K562 (cell line): ENCODE measurements around the gene DNAH1. TPM values are rescaled to one million over a fixed set of nuclear protein-coding genes. Genes with fewer than 3 reads are reported as not detected.

Source experiments
- CTCF ChIP-seq, 3 experiments: IDR thresholded peaks in 2 of 3; conservative IDR thresholded peaks in 1 of 3; 2 replicates each; pipeline ENCODE4 v1.5.1; 2011 to 2012; ENCODE audit warnings: low read length in 3 of 3, mild to moderate bottlenecking in 3 of 3, control low read depth in 2 of 3, improper control_type of control experiment in 1 of 3, inconsistent platforms in 1 of 3, low read depth in 1 of 3, mixed read lengths in 1 of 3, moderate library complexity in 1 of 3; ENCODE audit not compliant: insufficient read depth in 2 of 3
- E2F6 ChIP-seq, 2 experiments: IDR thresholded peaks; 2 replicates each; pipeline ENCODE4 v1.6.1; 2011; ENCODE audit warnings: borderline replicate concordance in 1 of 2, control low read depth in 1 of 2, low read depth in 1 of 2, low read length in 1 of 2, mild to moderate bottlenecking in 1 of 2, mixed read lengths in 1 of 2, moderate library complexity in 1 of 2; ENCODE audit not compliant: insufficient read depth in 1 of 2, insufficient read length in 1 of 2, poor library complexity in 1 of 2, severe bottlenecking in 1 of 2; ENCODE audit errors: extremely low read depth in 1 of 2
- FOXK2 ChIP-seq, 2 experiments: fragments of 450-650 bp; IDR thresholded peaks in 1 of 2; conservative IDR thresholded peaks in 1 of 2; 2 replicates each; pipeline ENCODE4 v1.6.1; 2016; ENCODE audit warnings: low read depth in 2 of 2, mild to moderate bottlenecking in 1 of 2
- MTA3 ChIP-seq: fragments of 450-650 bp; formaldehyde crosslinking; IDR thresholded peaks from 2 replicates; pipeline ENCODE4 v1.6.1; 2017; ENCODE audit warnings: mild to moderate bottlenecking, borderline replicate concordance
- POLR2G ChIP-seq: fragments of 200-400 bp; formaldehyde crosslinking; IDR thresholded peaks from 2 replicates; pipeline ENCODE4 v1.6.1; 2017; ENCODE audit warnings: low read depth, mild to moderate bottlenecking, antibody characterized with exemption, low read length, moderate library complexity
- RBFOX2 ChIP-seq: fragments of 200-400 bp; formaldehyde crosslinking; IDR thresholded peaks from 2 replicates; pipeline ENCODE4 v1.6.1; 2017; ENCODE audit warnings: low read depth, mild to moderate bottlenecking, low read length, moderate library complexity
- SIN3A ChIP-seq, 2 experiments: fragments of 150-350 bp in 1 of 2; IDR thresholded peaks; 2 replicates each; pipeline ENCODE4 v1.6.1; 2011 to 2016; ENCODE audit warnings: borderline replicate concordance in 2 of 2, low read depth in 2 of 2, low read length in 2 of 2, mild to moderate bottlenecking in 2 of 2, moderate library complexity in 2 of 2; ENCODE audit not compliant: control insufficient read depth in 1 of 2
- SREBF1 ChIP-seq: fragments of 150-350 bp; IDR thresholded peaks from 2 replicates; pipeline ENCODE4 v1.6.1; 2014; ENCODE audit warnings: antibody characterized with exemption, low read depth, low read length, borderline replicate concordance
- polyA plus RNA-seq, 8 experiments: library from polyadenylated mRNA; depleted of rRNA in 4 of 8; stranded (reverse) in 5 of 8; unstranded in 3 of 8; fragments of >200 nt; fragmentation: Nextera tagmentation in 2 of 8; fragmentation: Illumina TruSeq in 1 of 8; extraction: Ambion mirVana in 2 of 8; extraction: Trizol in 1 of 8; gene quantifications; 2 replicates each; pipeline versions ENCODE4 v1.2.1 to v1.2.3, GENCODE V29; 2011 to 2014; ENCODE audit warnings: inconsistent platforms in 1 of 8, missing spikeins in 1 of 8
- total RNA-seq, 7 experiments: library from RNA; depleted of rRNA in 6 of 7; stranded (reverse); fragments of >200 nt in 6 of 7; fragmentation: Illumina TruSeq in 2 of 7; extraction: Trizol in 2 of 7; gene quantifications; 2 replicates each; pipeline versions ENCODE4 v1.2.1 to v1.2.3, GENCODE V29; 2011 to 2021; ENCODE audit warnings: low replicate concordance in 1 of 7

Gene DNAH1
- total and polyA plus RNA-seq, 9 of the 15 experiments (the other 6 are each of a cell fraction or from before 2014, with no cell fraction given), result 0.04 to 0.84 (median 0.50) TPM

DNA sequence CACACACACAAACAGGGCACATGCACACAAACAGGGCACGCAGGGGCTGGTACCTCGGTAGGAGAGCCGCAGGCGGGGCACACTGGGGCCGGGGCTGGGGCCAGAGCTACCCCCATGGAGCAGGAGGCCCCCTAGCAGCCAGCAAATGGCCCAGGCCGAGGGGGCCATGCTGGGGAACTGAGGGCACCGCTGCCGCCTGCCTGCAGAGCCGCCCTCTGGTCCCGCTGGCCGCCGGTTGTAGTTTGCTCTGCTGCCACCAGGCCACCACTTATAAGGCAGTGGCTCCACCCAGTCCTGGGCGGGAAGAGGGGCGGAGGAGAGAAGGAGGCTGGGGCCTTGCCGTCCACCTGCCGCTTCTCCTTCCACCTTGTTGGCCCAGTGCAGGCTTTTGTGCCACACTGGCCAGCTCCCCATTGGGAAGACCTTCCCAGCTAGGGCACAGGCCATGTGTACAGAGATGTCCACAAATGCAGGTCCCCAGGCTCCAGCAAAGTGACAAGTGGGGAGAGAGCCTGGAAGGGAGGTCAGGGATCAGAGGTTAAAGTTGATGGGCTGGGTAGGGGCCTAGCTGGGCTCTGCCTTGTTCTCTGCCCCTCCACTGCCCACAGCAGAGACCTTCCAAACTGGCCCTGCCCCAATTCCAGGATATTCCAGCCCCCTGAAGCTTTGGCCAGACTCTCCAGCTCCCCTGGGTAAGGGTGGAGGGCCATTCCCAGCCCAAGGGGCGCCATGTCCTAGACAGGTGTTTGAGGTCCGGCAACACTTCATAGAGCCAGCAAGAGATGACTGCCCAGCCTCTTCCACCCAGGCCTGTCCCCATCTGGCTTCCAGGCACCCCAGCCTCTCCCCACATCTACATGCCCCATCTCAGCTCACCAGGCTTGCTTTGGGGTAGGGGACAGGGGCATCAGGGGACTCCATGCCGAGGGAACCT is 129.0 kb downstream of the DNAH1 start, which contains the start of gene SEMA3G (continued):
- TF ChIP-seq E2F6 (IDR thresholded peaks at IDR 0.05; ENCODE audit: borderline replicate concordance in 1 of 2, extremely low read depth in 1 of 2, insufficient read depth in 1 of 2, insufficient read length in 1 of 2, low read depth in 1 of 2, low read length in 1 of 2, poor library complexity in 1 of 2, severe bottlenecking in 1 of 2), result peak in 1 of 2 experiments; percentile 33
- no peak for TF ChIP-seq FOXK2 (conservative IDR thresholded peaks at IDR 0.05 in 1 of 2, IDR thresholded peaks at IDR 0.05 in 1 of 2; ENCODE audit: low read depth in 2 of 2)
- TF ChIP-seq SIN3A (IDR thresholded peaks at IDR 0.05; ENCODE audit: borderline replicate concordance in 2 of 2, control insufficient read depth in 1 of 2, low read depth in 2 of 2, low read length in 2 of 2), result no peak
- 0 out of 2 replicates have a peak, but pooled peaks have one; percentile 27 for TF ChIP-seq MTA3
- peak; percentile 55 for TF ChIP-seq POLR2G
- TF ChIP-seq CTCF (IDR thresholded peaks at IDR 0.05 in 2 of 3, conservative IDR thresholded peaks at IDR 0.05 in 1 of 3; ENCODE audit: insufficient read depth in 2 of 3, low read depth in 1 of 3, low read length in 3 of 3), result peak; percentile 52 to 72 (median 54)
- no peak for TF ChIP-seq SREBF1
- peak; percentile 46; the same call in 1 of the 2 replicates for TF ChIP-seq RBFOX2
- TF ChIP-seq, all 486 proteins: peak for 13
